ENCODE data around the gene FLOT1. TPM values are rescaled to one million over a fixed set of nuclear protein-coding genes. Genes with fewer than 3 reads are reported as not detected.
A peak's percentile ranks its signal among the peaks of the same experiment; 100 is the strongest.

FLOT1 gene
- total RNA-seq, 2 donors from 2014 or later: 25.6 to 39.0 TPM

DNA sequence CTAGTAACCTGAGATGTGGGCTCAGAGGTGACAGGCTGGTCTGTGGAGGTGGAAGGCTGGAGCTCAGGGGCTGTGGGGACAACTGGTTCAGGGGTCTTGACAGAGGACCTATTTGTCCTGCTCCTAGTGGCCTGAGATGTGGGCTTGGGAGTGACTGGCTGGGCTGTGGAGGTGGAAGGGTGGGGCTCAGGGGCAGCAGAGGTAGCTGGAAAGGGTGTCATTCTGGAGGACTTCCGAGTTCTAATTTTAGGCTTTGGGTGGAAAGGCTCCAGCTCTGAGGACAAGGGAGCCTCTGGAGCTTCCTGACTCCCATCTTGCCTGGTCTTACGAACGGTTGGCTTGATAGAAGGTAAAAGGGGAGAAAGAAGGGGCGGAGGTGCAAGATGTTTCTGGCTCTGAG is 36.9 kb downstream of the FLOT1 start:
- DNase-seq (no peak), ATAC-seq (no peak)
- Mint-ChIP-seq H3K27ac (peak overlapping the region; percentile 11), H3K4me1 (peaks cover 29% of the 10 kb centered on the region), H3K27me3 (no peaks in the 10 kb centered on the region), H3K36me3 (ENCODE audit: low read depth) (peaks cover 24% of the 10 kb centered on the region), H3K4me3 (no peak overlapping the region)
- no peaks in the 10 kb centered on the region for H3K9me3 ChIP-seq (ENCODE audit: control insufficient read depth, low read length, poor library complexity, severe bottlenecking)

GRCh38 chr6:30703821-30704220 is 38.7 kb downstream of the FLOT1 start:
- peaks cover 31% of the 10 kb centered on the region for H3K4me1 Mint-ChIP-seq
- H3K9me3 ChIP-seq (ENCODE audit: control insufficient read depth, low read length, poor library complexity, severe bottlenecking): no peaks in the 10 kb centered on the region
- peak overlapping the region; percentile 19 for H3K4me3 Mint-ChIP-seq
- H3K27me3 Mint-ChIP-seq: no peaks in the 10 kb centered on the region
- peak overlapping the region; percentile 61 for H3K27ac Mint-ChIP-seq
- DNase-seq (no peak), ATAC-seq (no peak)
- peaks cover 24% of the 10 kb centered on the region for H3K36me3 Mint-ChIP-seq (ENCODE audit: low read depth)

- H3K4me1 Mint-ChIP-seq: peaks cover 30% of the 10 kb centered on the region
- no peak overlapping the region for H3K4me3 Mint-ChIP-seq
- DNase-seq: no peak
- H3K27me3 Mint-ChIP-seq: no peaks in the 10 kb centered on the region
- H3K9me3 ChIP-seq (ENCODE audit: control insufficient read depth, low read length, poor library complexity, severe bottlenecking): no peaks in the 10 kb centered on the region
- H3K36me3 Mint-ChIP-seq (ENCODE audit: low read depth): peaks cover 22% of the 10 kb centered on the region
- H3K27ac Mint-ChIP-seq: no peak overlapping the region
- no peak for ATAC-seq
Measured at GRCh38 chr6:30703011-30703410, 39.5 kb downstream of the FLOT1 start.

DNA sequence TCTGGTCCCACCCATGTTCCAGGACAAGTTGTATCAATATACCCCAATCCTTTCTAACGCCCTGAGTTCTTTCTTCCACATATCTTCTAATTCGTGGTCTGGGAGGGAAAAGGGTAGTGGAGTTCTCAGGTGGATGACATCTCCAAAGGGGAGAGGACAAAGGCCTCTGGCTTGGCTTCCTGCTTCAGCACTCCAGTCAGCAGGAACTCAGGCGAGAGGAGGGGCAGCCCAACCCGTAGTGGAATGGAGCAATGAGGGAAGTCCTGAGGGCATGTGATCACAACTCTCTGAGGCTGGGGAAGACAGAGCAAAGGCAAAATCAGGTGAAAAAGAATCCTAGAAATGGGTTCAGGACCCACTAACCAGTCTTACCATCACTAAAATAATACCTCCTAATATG is 42.1 kb downstream of the FLOT1 start:
- ATAC-seq (no peak), DNase-seq (no peak)
- Mint-ChIP-seq H3K27ac (no peak overlapping the region), H3K4me3 (no peak overlapping the region), H3K27me3 (no peaks in the 10 kb centered on the region), H3K36me3 (ENCODE audit: low read depth) (peaks cover 10% of the 10 kb centered on the region), H3K4me1 (peaks cover 21% of the 10 kb centered on the region)
- no peaks in the 10 kb centered on the region for H3K9me3 ChIP-seq (ENCODE audit: control insufficient read depth, low read length, poor library complexity, severe bottlenecking)

DNA sequence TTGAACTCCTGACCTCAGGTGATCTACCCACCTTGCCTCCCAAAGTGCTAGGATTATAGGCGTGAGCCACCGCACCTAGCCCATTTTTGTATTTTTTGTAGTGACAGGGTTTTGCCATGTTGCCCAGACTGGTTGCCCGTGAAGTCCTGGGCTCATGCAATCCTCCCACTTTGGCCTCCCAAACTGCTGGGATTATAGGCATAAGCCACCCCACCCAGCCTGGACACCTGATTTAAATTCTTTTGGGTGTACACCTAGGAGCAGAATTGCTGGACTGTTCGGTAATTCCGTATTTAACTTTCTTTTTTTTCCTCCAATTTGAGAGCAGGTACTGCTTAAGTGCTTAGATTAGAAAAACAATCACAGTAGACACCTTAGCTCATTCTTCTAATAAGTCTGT is 46.1 kb downstream of the FLOT1 start:
- H3K9me3 ChIP-seq (ENCODE audit: control insufficient read depth, low read length, poor library complexity, severe bottlenecking): no peaks in the 10 kb centered on the region
- Mint-ChIP-seq H3K36me3 (ENCODE audit: low read depth) (no peaks in the 10 kb centered on the region), H3K27me3 (no peaks in the 10 kb centered on the region), H3K4me1 (peaks cover 5% of the 10 kb centered on the region), H3K4me3 (no peak overlapping the region), H3K27ac (no peak overlapping the region)
- ATAC-seq (no peak), DNase-seq (no peak)

DNA sequence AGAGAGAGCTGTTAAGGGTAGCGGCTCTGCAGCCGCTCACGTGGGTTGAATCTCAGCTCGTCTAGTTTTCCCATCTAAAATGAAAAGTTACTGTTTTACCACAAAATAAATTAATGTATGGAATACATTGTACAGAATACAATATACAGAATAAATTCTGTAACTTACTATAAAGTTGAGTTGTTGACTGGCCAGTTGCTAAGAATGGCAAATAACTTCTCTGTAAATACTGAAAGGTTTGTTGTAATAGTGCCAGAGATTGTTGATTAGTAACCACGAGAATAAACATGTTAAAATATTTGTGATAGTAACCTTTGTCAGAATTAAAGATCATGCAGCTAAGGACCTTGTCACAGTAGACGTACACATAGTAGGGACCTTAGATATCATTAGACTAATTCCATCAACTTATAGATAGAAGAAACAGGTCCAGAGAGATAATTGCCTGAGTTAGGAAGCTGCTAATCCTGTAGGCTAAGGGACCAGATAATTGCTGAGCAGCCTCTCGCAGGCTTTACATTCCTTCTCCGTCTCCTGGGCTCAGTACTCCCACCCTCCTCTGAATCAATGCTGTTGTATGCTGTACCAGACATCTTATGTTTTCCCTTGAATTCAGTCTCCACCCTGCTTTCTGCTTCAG is 51.2 kb downstream of the FLOT1 start:
- peaks cover 33% of the 10 kb centered on the region for H3K4me1 Mint-ChIP-seq
- no peak for ATAC-seq
- H3K36me3 Mint-ChIP-seq (ENCODE audit: low read depth): peaks cover 1% of the 10 kb centered on the region
- no peaks in the 10 kb centered on the region for H3K9me3 ChIP-seq (ENCODE audit: control insufficient read depth, low read length, poor library complexity, severe bottlenecking)
- H3K27ac Mint-ChIP-seq: peak overlapping the region; percentile 97
- H3K4me3 Mint-ChIP-seq: peak overlapping the region; percentile 92
- DNase-seq: no peak
- H3K27me3 Mint-ChIP-seq: no peaks in the 10 kb centered on the region

DNA sequence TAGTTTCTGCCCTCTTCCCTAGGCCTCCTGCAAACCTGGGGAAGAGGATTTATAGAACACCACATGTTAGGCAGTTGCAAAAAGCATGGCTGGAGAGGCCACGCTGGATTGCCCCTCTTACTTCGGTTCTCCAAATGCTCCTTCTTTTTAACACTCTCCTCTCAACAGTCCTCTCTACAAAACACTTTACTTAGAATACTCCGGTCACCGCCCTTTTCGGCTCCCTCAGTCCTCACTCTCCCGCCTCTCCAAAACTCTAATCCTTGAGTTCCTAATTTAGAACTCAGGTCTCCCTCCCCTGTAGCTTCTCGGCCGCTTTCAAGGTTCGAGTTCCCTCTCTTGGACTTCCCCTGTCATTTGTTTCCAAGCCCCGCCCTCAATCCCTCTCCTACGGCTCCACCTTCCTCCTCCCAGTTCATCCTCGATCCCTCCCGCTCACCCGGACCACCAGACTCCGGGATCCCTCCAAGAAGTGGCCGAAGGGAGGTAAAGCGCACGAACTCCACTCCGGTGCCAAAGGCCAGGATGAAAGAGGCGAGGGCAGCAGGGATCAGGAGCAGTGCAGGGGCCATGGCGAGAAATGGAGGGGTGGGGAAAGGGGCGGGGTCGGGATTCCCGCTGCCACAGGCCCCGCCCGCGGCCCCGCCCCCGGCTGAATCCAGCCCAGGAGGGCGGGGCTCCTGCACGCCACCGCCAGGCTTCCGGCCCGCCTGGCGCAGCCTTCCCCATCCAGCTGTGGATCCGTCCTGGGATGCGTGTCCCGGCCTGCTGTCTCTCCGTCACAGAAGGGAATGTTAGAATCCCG is 51.9 kb downstream of the FLOT1 start, which contains the start of gene NRM:
TSS of gene NRM (minus strand) at position 582 of the 805 bp plus-strand sequence. CDS start at position 572, 10 bp downstream.
- Mint-ChIP-seq H3K4me3 (peak within 1 kb of the TSS; percentile 92), H3K27ac (peak within 1 kb of the TSS; percentile 97), H3K36me3 (ENCODE audit: low read depth) (peaks cover 7% of the 10 kb centered on the region), H3K4me1 (peaks cover 36% of the 10 kb centered on the region), H3K27me3 (no peaks in the 10 kb centered on the region)
- DNase-seq (peak; percentile 43 to 81 (median 74)), ATAC-seq (peak; percentile 35)
- H3K9me3 ChIP-seq (ENCODE audit: control insufficient read depth, low read length, poor library complexity, severe bottlenecking): no peaks in the 10 kb centered on the region

GRCh38 chr6:30689985-30690384 is 52.5 kb downstream of the FLOT1 start:
- H3K36me3 Mint-ChIP-seq (ENCODE audit: low read depth): peaks cover 14% of the 10 kb centered on the region
- DNase-seq (no peak), ATAC-seq (no peak)
- no peaks in the 10 kb centered on the region for H3K9me3 ChIP-seq (ENCODE audit: control insufficient read depth, low read length, poor library complexity, severe bottlenecking)
- peak overlapping the region; percentile 97 for H3K27ac Mint-ChIP-seq
- peaks cover 42% of the 10 kb centered on the region for H3K4me1 Mint-ChIP-seq
- peak overlapping the region; percentile 92 for H3K4me3 Mint-ChIP-seq
- H3K27me3 Mint-ChIP-seq: no peaks in the 10 kb centered on the region

- no peak for ATAC-seq
- Mint-ChIP-seq H3K27ac (peak overlapping the region; percentile 97), H3K4me1 (peaks cover 44% of the 10 kb centered on the region), H3K36me3 (ENCODE audit: low read depth) (peaks cover 18% of the 10 kb centered on the region), H3K27me3 (no peaks in the 10 kb centered on the region), H3K4me3 (peak overlapping the region; percentile 100)
- DNase-seq: no peak
- no peaks in the 10 kb centered on the region for H3K9me3 ChIP-seq (ENCODE audit: control insufficient read depth, low read length, poor library complexity, severe bottlenecking)
Measured at GRCh38 chr6:30689022-30689865, 53.2 kb downstream of the FLOT1 start.

- peaks cover 23% of the 10 kb centered on the region for H3K36me3 Mint-ChIP-seq (ENCODE audit: low read depth)
- DNase-seq: no peak
- H3K9me3 ChIP-seq (ENCODE audit: control insufficient read depth, low read length, poor library complexity, severe bottlenecking): no peaks in the 10 kb centered on the region
- no peaks in the 10 kb centered on the region for H3K27me3 Mint-ChIP-seq
- peak overlapping the region; percentile 100 for H3K4me3 Mint-ChIP-seq
- ATAC-seq: no peak
- H3K27ac Mint-ChIP-seq: peak overlapping the region; percentile 97
- H3K4me1 Mint-ChIP-seq: peaks cover 48% of the 10 kb centered on the region
Measured at GRCh38 chr6:30688569-30688968, 53.9 kb downstream of the FLOT1 start.

DNA sequence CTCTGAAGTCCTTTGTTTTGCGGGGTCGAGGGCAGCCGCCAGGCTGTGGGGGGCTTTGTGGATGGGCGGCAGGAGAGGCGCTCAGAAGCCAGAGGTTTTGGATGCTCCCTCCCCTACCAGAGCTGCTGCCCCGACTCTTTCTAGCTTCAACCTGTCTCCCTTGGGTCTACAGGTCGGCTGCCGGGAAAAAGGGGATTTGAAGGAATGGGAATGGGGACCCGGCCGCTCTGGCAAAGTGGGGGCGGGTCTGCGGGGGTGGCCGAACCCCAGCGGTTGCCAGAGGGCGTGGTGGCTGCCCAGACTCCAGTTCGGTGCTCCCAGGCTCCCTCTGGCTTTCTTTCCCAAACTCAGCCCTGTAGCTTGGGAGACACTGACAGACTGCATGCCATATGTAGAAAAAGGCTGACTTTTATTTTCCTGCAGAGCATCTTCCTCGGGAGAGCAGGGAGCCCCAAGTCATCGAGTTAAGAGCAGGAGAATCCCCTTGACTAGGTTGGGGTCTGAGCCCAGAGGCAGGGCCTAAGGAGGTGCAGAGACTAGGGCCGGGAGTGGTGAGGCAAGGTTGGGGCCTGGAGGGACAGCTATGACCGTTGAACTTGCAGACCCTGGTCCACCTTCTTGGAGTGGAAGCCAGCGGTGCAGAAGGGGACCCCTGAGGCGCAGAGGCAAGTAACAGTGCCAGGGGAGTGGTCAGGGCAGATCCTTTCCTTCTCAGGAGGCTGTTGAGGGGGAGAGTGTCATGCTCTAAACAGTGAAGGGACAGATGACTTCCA is 54.6 kb downstream of the FLOT1 start:
- Mint-ChIP-seq H3K27me3 (no peaks in the 10 kb centered on the region), H3K4me3 (peak overlapping the region; percentile 100), H3K4me1 (peaks cover 48% of the 10 kb centered on the region), H3K27ac (peak overlapping the region; percentile 97), H3K36me3 (ENCODE audit: low read depth) (peaks cover 26% of the 10 kb centered on the region)
- no peaks in the 10 kb centered on the region for H3K9me3 ChIP-seq (ENCODE audit: control insufficient read depth, low read length, poor library complexity, severe bottlenecking)
- no peak for DNase-seq
- no peak for ATAC-seq

DNA sequence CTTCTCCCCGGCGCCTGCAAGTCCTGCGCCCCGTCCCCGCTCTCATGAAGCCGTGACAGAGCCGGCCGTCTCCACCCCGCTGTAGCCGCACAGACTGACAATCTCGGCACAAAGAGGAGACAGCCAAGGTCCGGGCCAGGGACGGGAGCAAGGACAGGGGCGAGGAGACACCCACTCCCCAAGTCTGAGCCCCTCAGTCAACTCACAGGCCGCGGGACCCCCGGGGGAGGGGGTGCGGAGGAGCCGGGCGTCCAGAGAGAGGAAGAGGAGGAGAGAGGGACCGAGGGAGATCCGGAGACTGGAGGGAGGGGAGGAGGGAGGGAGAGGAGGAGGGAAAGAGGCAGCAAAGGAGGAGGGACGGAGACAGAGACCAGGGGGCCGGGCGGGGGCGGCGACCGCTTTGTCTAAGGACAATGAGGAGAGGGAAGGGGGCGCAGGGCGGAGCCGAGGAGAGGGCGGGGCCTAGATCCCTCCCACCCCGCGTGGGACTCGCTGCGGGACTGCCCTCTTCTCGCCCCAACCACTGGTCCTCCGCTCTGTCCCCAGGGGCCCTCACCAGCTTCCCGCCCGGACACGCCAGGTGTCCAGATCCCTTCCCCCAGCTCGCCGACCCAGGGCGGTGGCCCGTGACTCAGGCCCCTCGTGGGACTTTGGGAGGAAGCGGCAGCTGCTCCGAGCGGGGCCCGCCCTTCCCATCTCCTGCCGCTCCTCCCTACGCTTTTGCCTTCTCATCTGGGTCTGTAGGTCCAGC is 55.4 kb downstream of the FLOT1 start:
- H3K27ac Mint-ChIP-seq: peak overlapping the region; percentile 97
- peaks cover 52% of the 10 kb centered on the region for H3K4me1 Mint-ChIP-seq
- H3K36me3 Mint-ChIP-seq (ENCODE audit: low read depth): peaks cover 29% of the 10 kb centered on the region
- peak; percentile 32 to 77 (median 76) for DNase-seq
- H3K9me3 ChIP-seq (ENCODE audit: control insufficient read depth, low read length, poor library complexity, severe bottlenecking): no peaks in the 10 kb centered on the region
- ATAC-seq: peak; percentile 36
- peak overlapping the region; percentile 100 for H3K4me3 Mint-ChIP-seq
- H3K27me3 Mint-ChIP-seq: no peaks in the 10 kb centered on the region
